ENCODE results near the gene FHIT. TPM values are rescaled to one million over a fixed set of nuclear protein-coding genes. Genes with fewer than 3 reads are reported as not detected.

The FHIT gene
- total RNA-seq, 4 donors from 2014 or later, result 1.6 to 12.9 (median 7.8) TPM

DNA sequence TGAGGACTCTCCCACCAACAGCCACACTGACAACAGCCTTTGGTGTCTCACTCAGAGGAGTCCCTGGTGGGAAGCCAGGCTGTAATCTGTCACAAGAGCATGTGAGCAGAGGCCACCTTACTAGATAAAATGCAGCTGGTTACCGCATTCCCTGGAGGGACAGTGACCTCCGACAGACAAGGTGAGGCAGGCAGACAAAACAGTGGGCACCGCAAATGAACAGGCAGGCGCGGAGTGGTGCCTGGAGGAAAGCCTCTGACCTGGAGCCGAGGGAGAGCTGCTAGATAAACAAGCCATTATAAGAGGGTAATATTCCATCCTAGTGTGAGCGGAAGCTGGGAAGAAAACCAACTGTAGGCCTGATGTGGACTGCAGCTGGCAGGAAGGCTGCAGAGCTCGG is 736.4 kb downstream of the FHIT start:
- no peak overlapping the region for H3K27ac ChIP-seq
- no peaks in the 10 kb centered on the region for H3K27me3 ChIP-seq
- H3K36me3 ChIP-seq, result no peaks in the 10 kb centered on the region
- H3K4me3 ChIP-seq, result no peak overlapping the region
- no peak for DNase-seq (ENCODE audit: low spot score in 2 of 2)
- H3K9me3 ChIP-seq, result peaks cover 0 to 12% (median 2%) of the 10 kb centered on the region in 4 donors
- no peaks in the 10 kb centered on the region for H3K4me1 ChIP-seq
- WGBS, 2 donors, result 81 to 83% methylated on average over 8 of the region's 8 CpGs
- TF ChIP-seq CTCF (IDR thresholded peaks at IDR 0.05) (no peak), POLR2A (IDR thresholded peaks at IDR 0.05) (no peak), EP300 (IDR thresholded peaks at IDR 0.05) (no peak)

DNA sequence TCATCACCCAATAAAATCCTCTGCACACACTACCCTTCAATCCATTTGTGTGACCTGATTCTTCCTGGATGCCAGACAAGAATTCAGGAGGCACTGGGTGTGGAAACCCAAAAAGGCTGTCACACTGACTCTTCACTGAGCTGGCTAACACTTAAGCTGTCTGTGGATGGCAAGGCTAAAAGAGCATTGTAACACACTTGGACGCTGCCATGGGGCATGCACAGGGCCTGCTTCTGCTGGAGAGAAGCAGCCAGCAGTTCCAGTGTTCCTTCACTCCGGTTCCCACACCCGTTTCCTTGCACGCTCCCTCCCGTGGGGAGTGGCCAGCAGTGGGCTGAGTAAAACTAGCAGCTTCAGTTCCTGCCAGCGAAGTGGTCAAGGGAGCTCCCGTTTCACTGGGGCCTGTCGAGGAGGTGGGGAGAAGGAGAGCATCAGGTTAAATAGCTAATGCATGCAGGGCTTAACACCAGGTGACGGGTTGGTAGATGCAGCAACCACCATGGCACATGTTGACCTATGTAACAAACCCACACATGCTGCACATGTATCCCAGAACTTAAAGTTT is 737.1 kb downstream of the FHIT start:
- no peaks in the 10 kb centered on the region for H3K4me1 ChIP-seq
- H3K27ac ChIP-seq, result no peak overlapping the region
- H3K9me3 ChIP-seq, result peaks cover 0 to 12% (median 2%) of the 10 kb centered on the region in 4 donors
- no peak for TF ChIP-seq EP300 (IDR thresholded peaks at IDR 0.05)
- no peak for TF ChIP-seq CTCF (IDR thresholded peaks at IDR 0.05)
- TF ChIP-seq POLR2A (IDR thresholded peaks at IDR 0.05), result no peak
- no peak for DNase-seq (ENCODE audit: low spot score in 2 of 2)
- no peaks in the 10 kb centered on the region for H3K36me3 ChIP-seq
- no peak overlapping the region for H3K4me3 ChIP-seq
- 82 to 92% methylated on average over 9 of the region's 9 CpGs for WGBS, 2 donors
- no peaks in the 10 kb centered on the region for H3K27me3 ChIP-seq

DNA sequence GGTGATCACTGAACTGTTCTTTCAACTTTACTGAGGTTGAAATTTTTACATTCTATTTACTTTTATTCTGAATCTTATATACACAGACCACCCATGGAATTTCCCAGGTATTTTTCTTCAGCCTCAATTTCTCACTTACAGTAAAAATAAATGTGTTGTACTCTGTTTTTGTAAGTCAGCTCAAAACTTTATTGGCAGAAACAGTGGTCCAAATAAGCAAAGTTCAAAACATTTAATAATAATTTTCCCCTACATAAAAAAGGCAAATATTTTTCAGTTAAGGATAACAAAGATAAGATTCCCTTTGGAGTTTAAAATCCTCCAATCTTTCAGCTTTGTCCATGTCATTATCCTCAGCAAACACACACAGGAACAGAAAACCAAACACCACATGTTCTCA is 738.0 kb downstream of the FHIT start:
- Histone ChIP-seq H3K4me3 (no peak overlapping the region), H3K9me3 (peaks cover 0 to 12% (median 2%) of the 10 kb centered on the region in 4 donors), H3K4me1 (no peaks in the 10 kb centered on the region), H3K36me3 (no peaks in the 10 kb centered on the region), H3K27ac (no peak overlapping the region), H3K27me3 (no peaks in the 10 kb centered on the region)
- no peak for DNase-seq (ENCODE audit: low spot score in 2 of 2)
- TF ChIP-seq CTCF (IDR thresholded peaks at IDR 0.05) (no peak), EP300 (IDR thresholded peaks at IDR 0.05) (no peak), POLR2A (IDR thresholded peaks at IDR 0.05) (no peak)

- no peak for DNase-seq (ENCODE audit: low spot score in 2 of 2)
- no peaks in the 10 kb centered on the region for H3K27me3 ChIP-seq
- WGBS, 2 donors, result 76 to 79% methylated on average over 1 of the region's 1 CpG
- H3K27ac ChIP-seq, result no peak overlapping the region
- H3K4me1 ChIP-seq, result no peaks in the 10 kb centered on the region
- no peaks in the 10 kb centered on the region for H3K36me3 ChIP-seq
- no peak overlapping the region for H3K4me3 ChIP-seq
- peaks cover 0 to 12% (median 2%) of the 10 kb centered on the region in 4 donors for H3K9me3 ChIP-seq
- TF ChIP-seq POLR2A (IDR thresholded peaks at IDR 0.05) (no peak), EP300 (IDR thresholded peaks at IDR 0.05) (no peak), CTCF (IDR thresholded peaks at IDR 0.05) (no peak)
Observed at GRCh38 chr3:60512506-60512905, 738.7 kb downstream of the FHIT start.

DNA sequence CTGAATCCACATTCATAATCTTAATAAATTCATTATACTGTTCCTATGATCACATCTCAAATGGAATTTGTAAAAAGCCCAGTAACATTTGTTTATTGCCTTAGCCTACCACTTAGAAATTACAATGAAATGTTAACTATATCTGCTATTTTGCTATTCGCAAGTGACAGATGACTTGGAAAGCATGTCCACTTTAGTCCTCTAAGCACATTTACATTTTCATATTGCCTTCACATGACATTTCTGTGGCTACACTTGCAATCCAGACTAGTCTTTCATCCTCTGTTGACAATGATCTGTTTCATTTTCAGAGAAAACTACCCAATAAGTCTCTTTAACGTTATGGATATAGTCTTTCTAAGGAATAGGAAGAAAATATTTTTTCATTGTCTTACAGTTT is 741.8 kb downstream of the FHIT start:
- no peak for TF ChIP-seq CTCF (IDR thresholded peaks at IDR 0.05)
- TF ChIP-seq EP300 (IDR thresholded peaks at IDR 0.05), result no peak
- no peak for TF ChIP-seq POLR2A (IDR thresholded peaks at IDR 0.05)
- Histone ChIP-seq H3K4me3 (no peak overlapping the region), H3K27ac (no peak overlapping the region), H3K27me3 (no peaks in the 10 kb centered on the region), H3K4me1 (no peaks in the 10 kb centered on the region), H3K9me3 (peaks cover 0 to 20% (median 2%) of the 10 kb centered on the region in 4 donors), H3K36me3 (no peaks in the 10 kb centered on the region)
- 89 to 90% methylated on average over 2 of the region's 2 CpGs for WGBS, 2 donors
- DNase-seq (ENCODE audit: low spot score in 2 of 2), result no peak
